IMR-90 (cell line): Measurements from ENCODE around the gene ZNF662. TPM values are rescaled to one million over a fixed set of nuclear protein-coding genes. Genes with fewer than 3 reads are reported as not detected.

Experiments
- ATAC-seq: fragments of 200-7000 bp; cut with Tn5 transposase; 2 replicates; pipeline ENCODE4 v1.9.1; 2020; ENCODE audit warnings: low read depth, mild to moderate bottlenecking, moderate library complexity
- BruUV-seq: library from RNA; stranded (reverse); fragments of 400-500 nt; replicated peaks from 2 replicates; lab custom pipeline; 2021; lab: Mats Ljungman, UMichigan
- CTCF ChIA-PET: fragments of 300-600 bp; formaldehyde crosslinking; extraction: SDS; loops from one replicate; lab custom pipeline; 2021; ENCODE audit warnings: antibody characterized with exemption; lab: Yijun Ruan, JAX
- POLR2A ChIA-PET: fragments of 300-600 bp; sonication (Branson Sonifier 250); formaldehyde crosslinking; loops from one replicate; lab custom pipeline; 2022; ENCODE audit warnings: antibody characterized with exemption; ENCODE audit not compliant: unreplicated experiment; lab: Charles Lee
- DNase-seq: peaks from one replicate; pipeline ENCODE4 v3.0.0; 2013
- H2AFZ ChIP-seq: replicated peaks from 2 replicates; pipeline ENCODE3; 2013; ENCODE audit warnings: low read length, mild to moderate bottlenecking; ENCODE audit not compliant: poor library complexity
- H2AK5ac ChIP-seq: 2 replicates; pipeline ENCODE4 v1.6.1; 2013; ENCODE audit warnings: low read depth, low read length, inconsistent platforms
- H2AK9ac ChIP-seq: replicated peaks from 2 replicates; pipeline ENCODE3; 2013; ENCODE audit warnings: mild to moderate bottlenecking, low read depth, low read length, moderate library complexity; ENCODE audit not compliant: poor library complexity
- H2BK120ac ChIP-seq: 2 replicates; pipeline ENCODE4 v1.6.1; 2013; ENCODE audit warnings: low read depth, low read length, inconsistent platforms
- H2BK15ac ChIP-seq: 3 replicates; pipeline ENCODE4 v1.6.1; 2013; ENCODE audit warnings: low read depth, low read length, inconsistent platforms
- H2BK20ac ChIP-seq: 2 replicates; pipeline ENCODE4 v1.6.1; 2013; ENCODE audit warnings: low read depth, mild to moderate bottlenecking, inconsistent platforms, low read length, moderate library complexity
- H2BK5ac ChIP-seq: 2 replicates; pipeline ENCODE4 v1.6.1; 2013; ENCODE audit warnings: mild to moderate bottlenecking, low read depth, low read length, inconsistent platforms; ENCODE audit not compliant: poor library complexity, severe bottlenecking
- H3K14ac ChIP-seq: replicated peaks from 2 replicates; pipeline ENCODE4 v1.6.1; 2013; ENCODE audit warnings: low read depth, low read length, inconsistent platforms
- H3K18ac ChIP-seq: 2 replicates; pipeline ENCODE4 v1.6.1; 2013; ENCODE audit warnings: low read depth, low read length, control low read depth
- H3K23ac ChIP-seq: 2 replicates; pipeline ENCODE4 v1.6.1; 2013; ENCODE audit warnings: low read depth, low read length, inconsistent platforms
- H3K27ac ChIP-seq: 2 replicates; pipeline ENCODE4 v1.5.1; 2013; ENCODE audit warnings: mild to moderate bottlenecking, control low read depth, low read length; ENCODE audit not compliant: insufficient read depth
- H3K27me3 ChIP-seq: 2 replicates; pipeline ENCODE4 v1.6.1; 2013; ENCODE audit warnings: low read length; ENCODE audit not compliant: control insufficient read depth, insufficient read depth
- H3K36me3 ChIP-seq: 2 replicates; pipeline ENCODE4 v1.6.1; 2013; ENCODE audit warnings: low read length, mixed read lengths; ENCODE audit not compliant: control insufficient read depth, insufficient read depth
- H3K4ac ChIP-seq: 2 replicates; pipeline ENCODE4 v1.6.1; 2013; ENCODE audit warnings: low read depth, low read length, inconsistent platforms
- H3K4me1 ChIP-seq: 2 replicates; pipeline ENCODE4 v1.6.1; 2013; ENCODE audit warnings: low read length, mixed read lengths; ENCODE audit not compliant: control insufficient read depth, insufficient read depth
- H3K4me2 ChIP-seq: 2 replicates; pipeline ENCODE4 v1.6.1; 2013; ENCODE audit warnings: low read depth, mild to moderate bottlenecking, control low read depth, low read length, moderate library complexity
- H3K4me3 ChIP-seq: 2 replicates; pipeline ENCODE4 v1.5.1; 2013; ENCODE audit warnings: low read depth, mild to moderate bottlenecking, control low read depth, low read length, moderate library complexity; ENCODE audit not compliant: insufficient read depth
- H3K56ac ChIP-seq: 2 replicates; pipeline ENCODE4 v1.6.1; 2013; ENCODE audit warnings: low read length, inconsistent platforms; ENCODE audit not compliant: insufficient read depth; ENCODE audit errors: extremely low read depth
- H3K79me1 ChIP-seq, 2 experiments: 2 replicates each; pipeline ENCODE4 v1.6.1; 2013; ENCODE audit warnings: low read length in 2 of 2, inconsistent platforms in 1 of 2, low read depth in 1 of 2
- H3K9ac ChIP-seq: 2 replicates; pipeline ENCODE4 v1.6.1; 2013; ENCODE audit warnings: low read depth, low read length, control low read depth
- H3K9me1 ChIP-seq: 2 replicates; pipeline ENCODE4 v1.6.1; 2013; ENCODE audit warnings: low read length, inconsistent platforms; ENCODE audit not compliant: insufficient read depth
- H3K9me3 ChIP-seq: 2 replicates; pipeline ENCODE4 v1.6.1; 2013; ENCODE audit warnings: low read length; ENCODE audit not compliant: control insufficient read depth, insufficient read depth
- H4K20me1 ChIP-seq: 2 replicates; pipeline ENCODE4 v1.6.1; 2013; ENCODE audit warnings: low read length, inconsistent platforms; ENCODE audit not compliant: insufficient read depth
- H4K5ac ChIP-seq: 2 replicates; pipeline ENCODE4 v1.6.1; 2013; ENCODE audit warnings: mild to moderate bottlenecking, low read depth, low read length, control low read depth
- H4K8ac ChIP-seq, 2 experiments: 2 replicates each; pipeline ENCODE4 v1.6.1; 2013; ENCODE audit warnings: low read depth in 2 of 2, low read length in 2 of 2, control low read depth in 1 of 2, inconsistent platforms in 1 of 2
- H4K91ac ChIP-seq: 2 replicates; pipeline ENCODE4 v1.6.1; 2013; ENCODE audit warnings: low read depth, low read length, inconsistent platforms; ENCODE audit not compliant: insufficient read depth
- BHLHE40 ChIP-seq: fragments of 150-350 bp; IDR thresholded peaks from 2 replicates; pipeline ENCODE4 v1.6.1; 2016; ENCODE audit warnings: mild to moderate bottlenecking, low read depth, low read length
- CEBPB ChIP-seq: IDR thresholded peaks from 2 replicates; pipeline ENCODE4 v1.6.1; 2012; ENCODE audit warnings: low read depth, low read length, improper control_type of control experiment
- CHD1 ChIP-seq: IDR thresholded peaks from 2 replicates; pipeline ENCODE4 v1.6.1; 2012; ENCODE audit warnings: low read depth, low read length, improper control_type of control experiment
- FOS ChIP-seq: fragments of 150-350 bp; IDR thresholded peaks from 2 replicates; pipeline ENCODE4 v1.6.1; 2016; ENCODE audit warnings: low read depth, low read length
- MAFK ChIP-seq: IDR thresholded peaks from 2 replicates; pipeline ENCODE4 v1.6.1; 2012; ENCODE audit warnings: low read depth, low read length, improper control_type of control experiment
- MAZ ChIP-seq: IDR thresholded peaks from 2 replicates; pipeline ENCODE4 v1.6.1; 2012; ENCODE audit warnings: low read depth, mild to moderate bottlenecking, low read length, improper control_type of control experiment, moderate library complexity, borderline replicate concordance
- MXI1 ChIP-seq: IDR thresholded peaks from 2 replicates; pipeline ENCODE4 v1.6.1; 2012; ENCODE audit warnings: low read depth, mild to moderate bottlenecking, low read length, moderate library complexity, borderline replicate concordance
- NFE2L2 ChIP-seq: fragments of 150-350 bp; IDR thresholded peaks from 2 replicates; pipeline ENCODE4 v1.6.1; 2016; ENCODE audit warnings: low read depth, mild to moderate bottlenecking, low read length
- POLR2A ChIP-seq: IDR thresholded peaks from 2 replicates; pipeline ENCODE4 v1.6.1; 2012; ENCODE audit warnings: mild to moderate bottlenecking, low read depth, low read length
- RAD21 ChIP-seq: IDR thresholded peaks from 2 replicates; pipeline ENCODE4 v1.6.1; 2012; ENCODE audit warnings: low read length, improper control_type of control experiment
- RCOR1 ChIP-seq: IDR thresholded peaks from 2 replicates; pipeline ENCODE4 v1.6.1; 2012; ENCODE audit warnings: mild to moderate bottlenecking, low read length, improper control_type of control experiment; ENCODE audit not compliant: insufficient replicate concordance
- RFX5 ChIP-seq: IDR thresholded peaks from 2 replicates; pipeline ENCODE4 v1.8.0; 2012; ENCODE audit warnings: low read depth, mild to moderate bottlenecking, low read length, moderate library complexity
- SMC3 ChIP-seq: fragments of 150-350 bp; IDR thresholded peaks from 2 replicates; pipeline ENCODE4 v1.6.1; 2016; ENCODE audit warnings: low read depth, mild to moderate bottlenecking, antibody characterized with exemption, low read length, moderate library complexity
- USF2 ChIP-seq: fragments of 150-350 bp; IDR thresholded peaks from 2 replicates; pipeline ENCODE4 v1.6.1; 2017; ENCODE audit warnings: mild to moderate bottlenecking, antibody characterized with exemption, low read length, low read depth
- WGBS, 2 experiments: methylation state at CpG; one replicate each; pipeline versions ENCODE4 v1.1.5 to v1.1.7; 2013; ENCODE audit warnings: missing lambda C conversion rate in 2 of 2; ENCODE audit not compliant: insufficient read length in 1 of 2; ENCODE audit errors: extremely low coverage in 2 of 2; 5-methylcytosine and 5-hydroxymethylcytosine counted together
- dilution Hi-C: fragments of 300-500 bp; cut with HindIII; formaldehyde crosslinking; loops from one replicate; pipeline ENCODE4 v1.14.3; 2018; ENCODE audit warnings: low sequenced_read_pairs; ENCODE audit not compliant: unreplicated experiment
- in situ Hi-C: fragments of 300-500 bp; cut with MboI; formaldehyde crosslinking; loops from 3 replicates; pipeline ENCODE4 v1.14.3; 2019; ENCODE audit warnings: low sequenced_read_pairs, inconsistent platforms, mixed read lengths
- intact Hi-C: fragments of 100-400 bp; cut with micrococcal nuclease; formaldehyde crosslinking; loops from 2 replicates; pipeline ENCODE4 v1.10.0; 2022
- polyA plus RNA-seq, 3 experiments: library from polyadenylated mRNA; depleted of rRNA; stranded (reverse); fragments of >200 nt; gene quantifications; 2 replicates each; pipeline ENCODE4 v1.2.3, GENCODE V29; 2012; ENCODE audit warnings: low replicate concordance in 1 of 3
- total RNA-seq: library from RNA; depleted of rRNA; stranded (reverse); fragments of >200 nt; gene quantifications from 2 replicates; pipeline ENCODE4 v1.2.3, GENCODE V29; 2012
- TF ChIP-seq, protein P1 (sequence below): conservative IDR thresholded peaks from 2 replicates; pipeline ENCODE4 v1.5.1; 2012; ENCODE audit warnings: mild to moderate bottlenecking, low read depth, low read length, improper control_type of control experiment
- TF ChIP-seq, protein P2 (sequence below): fragments of 150-350 bp; IDR thresholded peaks from 2 replicates; pipeline ENCODE4 v1.6.1; 2016; ENCODE audit warnings: low read depth, mild to moderate bottlenecking, low read length, moderate library complexity, borderline replicate concordance

Gene ZNF662
- total and polyA plus RNA-seq, 2 of the 4 experiments (the other 2 are of a cell fraction), result 0.29 to 0.54 TPM

GRCh38 chr3:42942693-42943092, 36.8 kb downstream of the ZNF662 start:
- Histone ChIP-seq H3K56ac (no peak overlapping the region), H3K27ac (no peak overlapping the region), H3K79me1 (no peaks in the 10 kb centered on the region), H3K36me3 (no peaks in the 10 kb centered on the region), H2AK5ac (no peak overlapping the region), H3K9me3 (no peaks in the 10 kb centered on the region), H2BK15ac (no peak overlapping the region), H4K5ac (no peak overlapping the region), H4K91ac (no peak overlapping the region), H3K27me3 (no peaks in the 10 kb centered on the region; the same call in 1 of the 2 replicates), H4K8ac (no peak overlapping the region), H3K4me2 (no peak overlapping the region), H3K9me1 (no peaks in the 10 kb centered on the region), H2BK120ac (no peak overlapping the region), H3K4ac (no peak overlapping the region), H3K23ac (no peak overlapping the region), H3K18ac (no peak overlapping the region), H3K9ac (no peak overlapping the region), H3K14ac (no peak overlapping the region), H2AFZ (no peak overlapping the region), H2AK9ac (no peak overlapping the region), H3K4me3 (no peak overlapping the region), H2BK5ac (no peak overlapping the region), H3K4me1 (no peaks in the 10 kb centered on the region), H2BK20ac (no peak overlapping the region), H4K20me1 (no peaks in the 10 kb centered on the region)
- intact Hi-C loops, result no loop called here
- no CpG with 5 or more reads among the region's 1 CpG for WGBS, 2 experiments
- dilution Hi-C loops, result no loop called here
- BruUV-seq, result no TSS peak
- TF ChIP-seq SMC3 (no peak), RAD21 (no peak), CEBPB (no peak), FOS (no peak), MAFK (no peak), CHD1 (no peak), MAZ (no peak), MXI1 (no peak), BHLHE40 (no peak), NFE2L2 (no peak), POLR2A (no peak), RFX5 (no peak), RCOR1 (no peak), USF2 (no peak)
- TF ChIP-seq, protein P1, sequence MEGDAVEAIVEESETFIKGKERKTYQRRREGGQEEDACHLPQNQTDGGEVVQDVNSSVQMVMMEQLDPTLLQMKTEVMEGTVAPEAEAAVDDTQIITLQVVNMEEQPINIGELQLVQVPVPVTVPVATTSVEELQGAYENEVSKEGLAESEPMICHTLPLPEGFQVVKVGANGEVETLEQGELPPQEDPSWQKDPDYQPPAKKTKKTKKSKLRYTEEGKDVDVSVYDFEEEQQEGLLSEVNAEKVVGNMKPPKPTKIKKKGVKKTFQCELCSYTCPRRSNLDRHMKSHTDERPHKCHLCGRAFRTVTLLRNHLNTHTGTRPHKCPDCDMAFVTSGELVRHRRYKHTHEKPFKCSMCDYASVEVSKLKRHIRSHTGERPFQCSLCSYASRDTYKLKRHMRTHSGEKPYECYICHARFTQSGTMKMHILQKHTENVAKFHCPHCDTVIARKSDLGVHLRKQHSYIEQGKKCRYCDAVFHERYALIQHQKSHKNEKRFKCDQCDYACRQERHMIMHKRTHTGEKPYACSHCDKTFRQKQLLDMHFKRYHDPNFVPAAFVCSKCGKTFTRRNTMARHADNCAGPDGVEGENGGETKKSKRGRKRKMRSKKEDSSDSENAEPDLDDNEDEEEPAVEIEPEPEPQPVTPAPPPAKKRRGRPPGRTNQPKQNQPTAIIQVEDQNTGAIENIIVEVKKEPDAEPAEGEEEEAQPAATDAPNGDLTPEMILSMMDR, result no peak
- TF ChIP-seq, protein P2, sequence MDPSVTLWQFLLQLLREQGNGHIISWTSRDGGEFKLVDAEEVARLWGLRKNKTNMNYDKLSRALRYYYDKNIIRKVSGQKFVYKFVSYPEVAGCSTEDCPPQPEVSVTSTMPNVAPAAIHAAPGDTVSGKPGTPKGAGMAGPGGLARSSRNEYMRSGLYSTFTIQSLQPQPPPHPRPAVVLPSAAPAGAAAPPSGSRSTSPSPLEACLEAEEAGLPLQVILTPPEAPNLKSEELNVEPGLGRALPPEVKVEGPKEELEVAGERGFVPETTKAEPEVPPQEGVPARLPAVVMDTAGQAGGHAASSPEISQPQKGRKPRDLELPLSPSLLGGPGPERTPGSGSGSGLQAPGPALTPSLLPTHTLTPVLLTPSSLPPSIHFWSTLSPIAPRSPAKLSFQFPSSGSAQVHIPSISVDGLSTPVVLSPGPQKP, result no peak
- in situ Hi-C loops, result no loop called here
- CTCF ChIA-PET, result no interaction called here
- POLR2A ChIA-PET, result no interaction called here
- DNase-seq (no peak), ATAC-seq (no peak)
